NB4 (cell line): Measurements from ENCODE around the gene OBSL1.

Experiments
- DNase-seq: peaks from one replicate; pipeline ENCODE4 v3.0.0; 2010; ENCODE audit warnings: low read depth
- H3K4me3 ChIP-seq: one replicate; pipeline ENCODE4 v1.5.1; 2011; ENCODE audit warnings: mild to moderate bottlenecking, low read depth, low read length, moderate library complexity
- CTCF ChIP-seq: IDR thresholded peaks from one replicate; pipeline ENCODE4 v1.5.1; 2012; ENCODE audit warnings: low read depth, low read length
- MAX ChIP-seq: IDR thresholded peaks from 2 replicates; pipeline ENCODE4 v1.6.1; 2011; ENCODE audit warnings: low read depth, low read length
- MYC ChIP-seq: IDR thresholded peaks from 2 replicates; pipeline ENCODE4 v1.6.1; 2011; ENCODE audit warnings: low read depth, low read length
- POLR2A ChIP-seq: IDR thresholded peaks from 2 replicates; pipeline ENCODE4 v1.6.1; 2011; ENCODE audit warnings: mild to moderate bottlenecking; ENCODE audit not compliant: insufficient read length; ENCODE audit errors: extremely low read depth

Gene OBSL1

GRCh38 chr2:219575566-219576504, 4.5 kb upstream of the OBSL1 start:
- TF ChIP-seq MAX, result no peak
- no peak for TF ChIP-seq POLR2A
- TF ChIP-seq CTCF, result no peak
- TF ChIP-seq MYC, result no peak
- H3K4me3 ChIP-seq, result no peak overlapping the region
- no peak for DNase-seq

GRCh38 chr2:219574484-219575311, 3.4 kb upstream of the OBSL1 start:
- no peak for TF ChIP-seq POLR2A
- no peak for TF ChIP-seq CTCF
- no peak for TF ChIP-seq MYC
- no peak for TF ChIP-seq MAX
- H3K4me3 ChIP-seq, result no peak overlapping the region
- no peak for DNase-seq

GRCh38 chr2:219573166-219573565, 1.8 kb upstream of the OBSL1 start:
- DNase-seq, result no peak
- no peak for TF ChIP-seq MAX
- no peak for TF ChIP-seq CTCF
- no peak for TF ChIP-seq MYC
- no peak for TF ChIP-seq POLR2A
- no peak overlapping the region for H3K4me3 ChIP-seq

GRCh38 chr2:219572237-219573001, 1.1 kb upstream of the OBSL1 start, which contains the start of gene INHA:
Gene INHA (plus strand): TSS chr2:219572310. CDS start chr2:219572375, 65 bp downstream.
- no peak for DNase-seq
- no peak within 1 kb of the TSS for H3K4me3 ChIP-seq
- no peak for TF ChIP-seq MYC
- TF ChIP-seq POLR2A, result no peak
- TF ChIP-seq CTCF, result no peak
- no peak for TF ChIP-seq MAX

- peak; percentile 50 for DNase-seq
- peak overlapping the region; percentile 42 for H3K4me3 ChIP-seq
- TF ChIP-seq MYC (no peak), POLR2A (no peak), CTCF (no peak), MAX (no peak)
These were observed 422 bp downstream of the OBSL1 start for GRCh38 chr2:219570924-219571310.
